HG03558 (cell line): ENCODE measurements around the gene B3GNT9.

Experiments
- ATAC-seq: cut with Tn5 transposase; IDR thresholded peaks from one replicate; pipeline ENCODE4 v1.9.1; 2021; ENCODE audit warnings: moderate number of reproducible peaks; ENCODE audit not compliant: unreplicated experiment; ENCODE audit errors: extremely low read depth

The B3GNT9 gene

GRCh38 chr16:67120025-67120424 is 30.8 kb downstream of the B3GNT9 start:
- no peak for ATAC-seq

GRCh38 chr16:67117716-67118115 is 33.1 kb downstream of the B3GNT9 start:
- ATAC-seq: no peak

- no peak for ATAC-seq
These were observed 34.1 kb downstream of the B3GNT9 start for GRCh38 chr16:67116388-67117311.

GRCh38 chr16:67115639-67116038 is 35.2 kb downstream of the B3GNT9 start:
- no peak for ATAC-seq

GRCh38 chr16:67114793-67115192 is 36.0 kb downstream of the B3GNT9 start:
- ATAC-seq: no peak

- no peak for ATAC-seq
These were observed 38.0 kb downstream of the B3GNT9 start for GRCh38 chr16:67112591-67113399.

- no peak for ATAC-seq
These were observed 38.8 kb downstream of the B3GNT9 start for GRCh38 chr16:67111951-67112444.

GRCh38 chr16:67109407-67110135 is 41.2 kb downstream of the B3GNT9 start, which contains the start of gene PHAF1:
PHAF1 (plus strand) TSS chr16:67109941; CDS start chr16:67110176, 235 bp downstream.
- ATAC-seq: no peak

- no peak for ATAC-seq
These were observed 41.8 kb downstream of the B3GNT9 start for GRCh38 chr16:67108931-67109406.

- no peak for ATAC-seq
These were observed 42.3 kb downstream of the B3GNT9 start for GRCh38 chr16:67108489-67108888.

- ATAC-seq: no peak
These were observed 44.9 kb downstream of the B3GNT9 start for GRCh38 chr16:67105881-67106280.

- ATAC-seq: no peak
These were observed 45.6 kb downstream of the B3GNT9 start for GRCh38 chr16:67105246-67105645.

GRCh38 chr16:67104845-67105244 is 46.0 kb downstream of the B3GNT9 start:
- no peak for ATAC-seq

GRCh38 chr16:67104061-67104460 is 46.7 kb downstream of the B3GNT9 start:
- no peak for ATAC-seq

- no peak for ATAC-seq
These were observed 49.3 kb downstream of the B3GNT9 start for GRCh38 chr16:67101311-67102082.

- no peak for ATAC-seq
These were observed 50.1 kb downstream of the B3GNT9 start for GRCh38 chr16:67100569-67101310.

- no peak for ATAC-seq
These were observed 52.2 kb downstream of the B3GNT9 start for GRCh38 chr16:67098599-67098998.
